IPS-20b (cell line): ENCODE results near the gene MSMP.

Experiments
- H3K27ac ChIP-seq: one replicate; pipeline ENCODE4 v1.5.1; 2013; ENCODE audit warnings: low read length
- H3K27me3 ChIP-seq: 2 replicates; pipeline ENCODE4 v1.6.1; 2013; ENCODE audit warnings: mild to moderate bottlenecking, low read length, inconsistent platforms; ENCODE audit not compliant: insufficient read depth
- H3K36me3 ChIP-seq: 2 replicates; pipeline ENCODE4 v1.6.1; 2013; ENCODE audit warnings: low read depth, mild to moderate bottlenecking, inconsistent platforms, low read length, moderate library complexity; ENCODE audit not compliant: insufficient read depth
- H3K4me1 ChIP-seq: 2 replicates; pipeline ENCODE4 v1.6.1; 2013; ENCODE audit warnings: mild to moderate bottlenecking, control low read depth, inconsistent platforms, low read length, moderate library complexity; ENCODE audit not compliant: insufficient read depth
- H3K4me3 ChIP-seq: 2 replicates; pipeline ENCODE4 v1.5.1; 2013; ENCODE audit warnings: mild to moderate bottlenecking, low read length, inconsistent platforms
- H3K9ac ChIP-seq: 2 replicates; pipeline ENCODE4 v1.6.1; 2013; ENCODE audit warnings: low read depth, mild to moderate bottlenecking, inconsistent platforms, low read length, moderate library complexity
- H3K9me3 ChIP-seq: 2 replicates; pipeline ENCODE4 v1.6.1; 2013; ENCODE audit warnings: mild to moderate bottlenecking, low read depth, low read length, inconsistent platforms; ENCODE audit not compliant: insufficient read depth

The MSMP gene

DNA sequence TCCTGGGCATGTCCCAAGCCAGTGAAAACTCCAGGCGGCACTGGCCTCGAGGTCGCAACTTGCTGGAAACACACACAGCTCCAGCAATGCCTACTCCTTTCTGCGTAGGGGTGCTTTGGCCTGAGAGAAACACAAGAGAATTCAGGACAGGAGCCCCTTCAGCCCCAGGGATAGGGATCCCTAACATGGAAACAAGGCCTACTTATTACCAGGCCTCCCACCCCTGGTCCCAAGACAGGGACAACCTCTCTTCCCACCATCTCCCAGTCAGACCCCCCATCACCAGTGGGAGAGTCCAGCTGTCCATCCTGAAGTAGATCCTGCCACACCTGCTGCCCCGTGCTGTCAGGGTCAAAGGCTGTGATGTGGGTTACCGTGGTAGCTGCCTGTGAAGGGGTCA, 13.8 kb downstream of the MSMP start:
- no peak overlapping the region for H3K27ac ChIP-seq
- H3K9me3 ChIP-seq = no peaks in the 10 kb centered on the region
- no peaks in the 10 kb centered on the region for H3K27me3 ChIP-seq
- H3K9ac ChIP-seq = no peak overlapping the region
- H3K36me3 ChIP-seq = peaks cover 94% of the 10 kb centered on the region
- H3K4me3 ChIP-seq = no peak overlapping the region
- no peaks in the 10 kb centered on the region for H3K4me1 ChIP-seq

DNA sequence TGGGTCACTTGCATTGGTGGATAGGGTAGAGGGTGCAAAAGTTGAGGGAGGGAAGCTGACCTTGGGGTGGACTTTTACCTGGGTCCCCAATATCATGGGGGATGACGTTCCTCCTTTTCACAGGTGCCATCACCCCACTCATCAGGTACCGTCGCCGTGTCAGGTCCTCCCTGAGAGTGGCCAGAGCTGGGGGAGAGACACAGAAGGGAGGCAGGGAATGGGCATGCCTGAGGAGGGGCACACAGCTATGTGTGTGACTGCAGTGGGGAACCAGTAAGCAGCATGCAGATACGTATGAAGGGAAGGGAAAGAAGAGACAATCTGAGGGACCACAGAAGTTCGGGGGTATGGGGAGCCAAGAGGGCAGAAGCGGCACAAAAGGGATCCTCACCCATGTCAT, 15.2 kb downstream of the MSMP start:
- Histone ChIP-seq H3K9ac (no peak overlapping the region), H3K4me3 (no peak overlapping the region), H3K9me3 (no peaks in the 10 kb centered on the region), H3K27ac (no peak overlapping the region), H3K27me3 (no peaks in the 10 kb centered on the region), H3K36me3 (peaks cover 97% of the 10 kb centered on the region), H3K4me1 (no peaks in the 10 kb centered on the region)

DNA sequence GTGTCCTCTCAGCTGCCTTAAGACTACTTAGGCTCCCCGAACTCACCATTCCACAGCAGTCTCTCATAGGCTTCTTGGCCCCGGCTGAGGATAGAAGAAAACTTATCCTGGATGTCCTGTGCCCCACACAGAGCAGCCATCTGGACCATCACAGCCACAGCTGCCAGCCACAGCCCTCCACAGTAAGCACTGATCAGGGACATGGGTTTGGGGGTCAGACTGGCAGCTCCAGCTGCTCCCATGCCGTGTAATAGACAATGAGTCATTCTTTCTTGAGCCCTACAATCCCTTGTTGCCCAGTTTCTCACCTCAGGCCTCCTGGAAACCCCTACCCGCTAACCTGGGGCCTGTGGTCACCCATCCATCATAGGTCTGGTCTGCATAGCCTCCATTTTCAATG, 15.9 kb downstream of the MSMP start:
- H3K9ac ChIP-seq = no peak overlapping the region
- no peak overlapping the region for H3K27ac ChIP-seq
- H3K4me3 ChIP-seq = no peak overlapping the region
- no peaks in the 10 kb centered on the region for H3K27me3 ChIP-seq
- no peaks in the 10 kb centered on the region for H3K9me3 ChIP-seq
- peaks cover 90% of the 10 kb centered on the region for H3K36me3 ChIP-seq
- 0 out of 2 replicates have a peak, but pooled peaks cover 3% of the 10 kb centered on the region for H3K4me1 ChIP-seq

DNA sequence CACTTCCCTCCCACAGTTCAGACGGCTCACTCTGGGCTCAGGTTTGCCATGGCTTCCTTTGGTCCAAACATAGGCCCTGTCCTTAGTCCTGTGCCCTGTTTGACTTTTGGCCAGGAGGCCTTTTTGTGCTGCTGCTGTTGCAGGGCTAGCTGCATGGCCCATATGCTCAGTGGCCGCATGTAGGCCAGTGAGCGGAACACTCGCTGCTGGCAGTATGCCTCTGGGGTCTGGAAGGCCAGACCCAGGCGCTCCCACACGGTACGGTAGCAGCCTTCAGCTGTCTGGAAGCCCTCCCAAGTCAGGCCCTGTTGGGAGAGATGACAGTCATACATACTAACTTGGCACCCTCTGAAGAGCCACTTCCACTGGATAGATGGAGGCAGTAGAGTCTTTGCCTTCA, 16.9 kb downstream of the MSMP start:
- no peaks in the 10 kb centered on the region for H3K27me3 ChIP-seq
- H3K36me3 ChIP-seq = peaks cover 79% of the 10 kb centered on the region
- no peak overlapping the region for H3K9ac ChIP-seq
- H3K9me3 ChIP-seq = no peaks in the 10 kb centered on the region
- H3K27ac ChIP-seq = no peak overlapping the region
- no peak overlapping the region for H3K4me3 ChIP-seq
- 0 out of 2 replicates have a peak, but pooled peaks cover 3% of the 10 kb centered on the region for H3K4me1 ChIP-seq

DNA sequence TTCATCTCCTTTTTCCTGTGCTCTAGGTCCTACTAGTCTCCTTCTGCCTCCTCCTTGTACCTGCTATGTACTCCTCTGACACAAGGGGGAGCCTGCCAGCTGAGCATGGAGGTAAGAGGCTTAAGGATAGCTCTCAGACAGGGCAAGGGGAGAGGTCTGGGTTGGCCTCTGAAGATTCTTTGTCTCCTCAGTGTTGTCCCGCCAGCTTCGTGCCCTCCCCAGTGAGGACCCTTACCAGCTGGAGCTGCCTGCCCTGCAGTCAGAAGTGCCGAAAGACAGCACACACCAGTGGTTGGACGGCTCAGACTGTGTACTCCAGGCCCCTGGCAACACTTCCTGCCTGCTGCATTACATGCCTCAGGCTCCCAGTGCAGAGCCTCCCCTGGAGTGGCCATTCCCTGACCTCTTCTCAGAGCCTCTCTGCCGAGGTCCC, 17.9 kb downstream of the MSMP start:
- Histone ChIP-seq H3K9ac (no peak overlapping the region), H3K27me3 (no peaks in the 10 kb centered on the region), H3K9me3 (no peaks in the 10 kb centered on the region), H3K4me1 (peaks cover 3% of the 10 kb centered on the region; the same call in 1 of the 2 replicates), H3K36me3 (peaks cover 71% of the 10 kb centered on the region), H3K4me3 (no peak overlapping the region), H3K27ac (peak overlapping the region; percentile 64)

DNA sequence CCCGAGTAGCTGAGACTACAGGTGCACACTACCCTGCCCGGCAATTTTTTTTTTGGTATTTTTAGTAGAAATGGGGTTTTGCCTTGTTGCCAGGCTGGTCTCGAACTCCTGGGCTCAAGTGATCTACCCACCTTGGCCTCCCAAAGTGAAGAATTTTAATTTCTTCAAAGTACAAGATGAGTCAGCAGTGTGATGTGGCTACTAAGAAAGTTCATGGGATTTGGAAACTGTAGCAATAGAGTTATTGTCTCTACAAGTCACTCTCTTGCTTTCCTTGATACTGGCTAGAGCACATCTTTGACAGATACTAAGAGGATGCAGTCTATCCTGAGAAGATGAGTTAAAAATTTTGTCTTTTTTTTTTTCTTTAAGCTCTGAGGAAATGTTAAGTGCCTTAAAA, 20.0 kb downstream of the MSMP start:
- peaks cover 51% of the 10 kb centered on the region for H3K36me3 ChIP-seq
- no peak overlapping the region for H3K27ac ChIP-seq
- H3K9ac ChIP-seq = no peak overlapping the region
- H3K9me3 ChIP-seq = no peaks in the 10 kb centered on the region
- H3K4me1 ChIP-seq = peaks cover 22% of the 10 kb centered on the region
- H3K4me3 ChIP-seq = no peak overlapping the region
- no peaks in the 10 kb centered on the region for H3K27me3 ChIP-seq

DNA sequence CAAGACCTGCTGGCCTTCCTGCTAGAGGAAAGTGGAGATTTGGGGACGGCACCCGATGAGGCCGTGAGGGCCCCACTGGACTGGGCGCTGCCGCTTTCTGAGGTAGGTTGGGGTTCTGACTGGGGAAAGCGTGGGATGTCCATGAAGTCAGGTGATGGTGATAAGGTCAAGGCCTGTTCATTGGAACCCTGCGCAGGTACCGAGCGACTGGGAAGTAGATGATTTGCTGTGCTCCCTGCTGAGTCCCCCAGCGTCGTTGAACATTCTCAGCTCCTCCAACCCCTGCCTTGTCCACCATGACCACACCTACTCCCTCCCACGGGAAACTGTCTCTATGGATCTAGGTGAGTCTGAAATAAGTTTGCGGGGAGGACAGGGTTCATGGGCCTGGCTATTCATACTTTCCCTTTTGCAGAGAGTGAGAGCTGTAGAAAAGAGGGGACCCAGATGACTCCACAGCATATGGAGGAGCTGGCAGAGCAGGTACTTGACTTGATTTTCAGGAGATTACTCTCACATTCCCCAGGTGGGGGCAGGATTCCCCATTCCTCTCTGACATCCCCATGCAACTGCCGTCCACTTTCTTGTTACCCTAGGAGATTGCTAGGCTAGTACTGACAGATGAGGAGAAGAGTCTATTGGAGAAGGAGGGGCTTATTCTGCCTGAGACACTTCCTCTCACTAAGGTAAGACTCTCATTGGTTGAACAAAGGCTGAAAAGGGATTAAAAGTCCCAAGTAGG, 21.1 kb downstream of the MSMP start:
- Histone ChIP-seq H3K36me3 (peaks cover 40% of the 10 kb centered on the region), H3K9me3 (no peaks in the 10 kb centered on the region), H3K27me3 (no peaks in the 10 kb centered on the region), H3K9ac (peak overlapping the region; percentile 81), H3K4me1 (peaks cover 32% of the 10 kb centered on the region), H3K27ac (peak overlapping the region; percentile 9), H3K4me3 (peak overlapping the region; percentile 89)

DNA sequence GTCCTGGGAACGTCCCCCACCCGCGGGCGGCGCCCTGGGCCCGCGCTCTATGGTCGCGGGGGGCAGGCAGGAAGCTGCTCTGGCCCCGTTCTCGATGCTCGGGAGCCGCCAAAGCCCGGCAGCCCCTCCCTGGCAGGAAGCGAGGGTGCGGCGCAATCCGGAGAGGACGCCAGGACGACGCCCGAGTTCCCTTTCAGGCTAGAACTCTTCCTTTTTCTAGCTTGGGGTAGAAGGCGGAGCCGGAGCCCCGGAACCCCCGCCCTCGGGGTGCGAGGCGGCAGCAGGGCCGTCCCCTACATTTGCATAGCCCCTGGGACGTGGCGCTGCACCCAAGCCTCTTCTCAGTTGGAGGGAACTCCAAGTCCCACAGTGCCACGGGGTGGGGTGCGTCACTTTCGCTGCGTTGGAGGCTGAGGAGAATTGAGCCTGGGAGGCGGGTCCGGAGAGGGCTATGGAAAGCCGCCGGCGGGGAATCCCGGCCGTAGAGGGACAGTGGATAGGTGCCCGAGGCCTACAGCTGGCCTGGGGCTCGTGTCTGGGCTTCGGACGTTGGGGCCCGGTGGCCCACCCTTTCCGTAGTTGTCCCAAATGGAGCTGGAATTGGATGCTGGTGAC, 21.8 kb downstream of the MSMP start, which contains the start of the genes CREB3 and TLN1:
TSS of gene CREB3 (plus strand) at position 482 of the 615 bp plus-strand sequence. CDS start at position 589, 107 bp downstream.
TSS of gene TLN1 (minus strand) at position 11 of the 615 bp plus-strand sequence. CDS start 6,501 bp downstream, outside the sequence.
- Histone ChIP-seq H3K4me3 (peak within 1 kb of the TSS; percentile 89), H3K4me1 (peaks cover 37% of the 10 kb centered on the region), H3K36me3 (peaks cover 33% of the 10 kb centered on the region)

DNA sequence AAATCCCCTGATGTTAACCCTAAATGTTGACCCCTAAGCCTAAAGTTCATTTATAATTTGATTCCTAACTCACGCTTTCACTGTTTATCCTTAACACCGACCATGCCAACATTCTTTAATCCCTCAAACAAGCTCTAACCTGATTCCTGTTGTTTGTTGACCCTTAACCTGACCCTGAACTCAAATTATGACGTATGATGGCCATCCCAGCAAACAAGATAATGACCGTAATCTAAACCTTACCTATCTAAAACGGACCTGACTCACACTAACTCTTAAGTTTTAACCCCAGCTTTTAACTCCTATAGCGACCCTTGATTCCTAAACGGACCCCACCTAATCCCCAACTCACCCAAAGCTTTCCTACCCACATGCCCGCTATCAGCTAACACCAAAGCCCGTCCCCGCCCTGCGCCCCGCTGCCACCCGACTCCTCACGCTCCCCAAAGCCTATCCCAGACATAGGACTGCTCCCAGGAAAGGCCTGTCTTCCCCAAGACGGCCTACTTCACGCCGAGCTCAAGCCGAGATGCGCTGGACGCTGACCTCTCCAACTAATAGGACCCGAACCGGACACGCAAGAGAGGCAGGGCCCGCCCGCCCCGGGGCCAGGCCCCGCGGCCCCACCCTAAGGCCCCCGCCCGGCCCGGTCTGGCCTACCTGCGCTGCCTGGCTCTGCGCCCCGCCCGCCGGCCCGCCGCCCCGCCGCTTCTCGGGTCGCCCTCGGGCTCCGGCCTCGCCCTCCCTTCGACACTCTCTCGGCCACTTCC, 22.5 kb downstream of the MSMP start:
- H3K4me1 ChIP-seq = peaks cover 44% of the 10 kb centered on the region
- H3K27ac ChIP-seq = no peak overlapping the region
- no peaks in the 10 kb centered on the region for H3K9me3 ChIP-seq
- H3K4me3 ChIP-seq = peak overlapping the region; percentile 89
- peak overlapping the region; percentile 81 for H3K9ac ChIP-seq
- H3K36me3 ChIP-seq = peaks cover 26% of the 10 kb centered on the region
- no peaks in the 10 kb centered on the region for H3K27me3 ChIP-seq

More for the DNA sequence above, 21.8 kb downstream of the MSMP start, which contains the start of the genes CREB3 and TLN1:
- peak within 1 kb of the TSS; percentile 81 for H3K9ac ChIP-seq
- no peaks in the 10 kb centered on the region for H3K27me3 ChIP-seq
- no peaks in the 10 kb centered on the region for H3K9me3 ChIP-seq
- H3K27ac ChIP-seq = peak within 1 kb of the TSS; percentile 9

DNA sequence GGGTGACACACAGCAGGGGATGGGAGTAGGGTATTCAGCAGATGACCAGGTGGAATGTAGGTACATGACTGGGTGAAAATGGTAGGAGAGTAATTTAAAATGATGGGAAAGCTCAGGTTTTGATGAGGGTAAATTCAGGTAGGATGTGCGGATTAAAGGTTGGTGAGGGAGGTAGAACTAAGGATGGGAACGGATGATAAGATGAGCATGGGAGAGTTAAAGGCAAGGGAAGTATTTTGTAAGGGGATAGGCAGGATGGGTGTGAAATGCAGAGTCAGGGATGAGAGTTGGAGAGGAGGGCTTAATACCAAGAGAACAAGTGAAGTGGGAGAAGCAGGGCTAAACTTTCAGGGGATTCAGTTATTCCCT, 23.6 kb downstream of the MSMP start:
- Histone ChIP-seq H3K9ac (no peak overlapping the region; the same call in 1 of the 2 replicates), H3K9me3 (no peaks in the 10 kb centered on the region), H3K27ac (no peak overlapping the region), H3K36me3 (peaks cover 16% of the 10 kb centered on the region), H3K4me3 (peak overlapping the region; percentile 89), H3K4me1 (peaks cover 47% of the 10 kb centered on the region), H3K27me3 (no peaks in the 10 kb centered on the region)

DNA sequence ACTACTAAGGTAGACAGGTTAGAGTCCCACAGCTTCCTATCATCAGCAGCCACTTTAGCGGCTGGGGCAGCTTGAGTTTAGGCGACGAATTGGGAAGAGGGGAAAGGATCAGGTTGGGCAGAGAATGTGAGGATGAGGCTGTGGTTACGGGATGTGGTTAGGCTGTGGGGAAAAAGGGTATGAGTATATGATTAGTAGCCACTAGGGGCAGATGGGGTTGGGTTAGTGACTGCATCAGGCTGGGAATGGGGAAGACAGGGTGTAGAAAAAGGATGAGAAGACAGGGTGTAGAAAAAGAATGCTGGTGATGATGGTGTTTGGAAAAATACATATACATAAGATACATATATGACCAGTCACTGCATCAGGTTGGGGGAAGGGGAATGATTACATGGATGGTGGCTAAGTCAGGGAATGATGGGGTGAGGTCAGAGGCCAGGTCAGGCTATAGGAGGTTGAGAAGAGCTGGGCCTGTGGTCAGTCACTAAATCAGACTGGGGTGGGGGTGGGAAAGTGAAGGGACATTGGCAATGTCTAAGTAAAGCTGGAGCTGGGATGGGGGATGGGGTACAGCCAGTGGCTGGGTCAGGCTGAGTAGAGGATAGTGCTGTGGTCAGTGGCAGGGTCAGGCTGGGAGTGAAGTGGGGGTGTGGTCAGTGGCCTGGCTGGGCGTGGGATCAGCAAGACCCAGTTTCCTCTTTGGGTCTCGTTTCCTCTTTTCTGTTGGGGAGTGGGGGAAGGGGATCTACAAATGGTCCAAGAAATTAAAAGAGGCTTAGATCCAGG, 24.2 kb downstream of the MSMP start:
- Histone ChIP-seq H3K27me3 (no peaks in the 10 kb centered on the region), H3K4me1 (peaks cover 47% of the 10 kb centered on the region), H3K36me3 (peaks cover 16% of the 10 kb centered on the region), H3K27ac (peak overlapping the region; percentile 49), H3K9me3 (no peaks in the 10 kb centered on the region), H3K9ac (peak overlapping the region; percentile 77; the same call in 1 of the 2 replicates), H3K4me3 (peak overlapping the region; percentile 89)
